Colonic mucosa (tissue), 4 donors: ENCODE measurements around the gene DCAF17. TPM values are rescaled to one million over a fixed set of nuclear protein-coding genes. Genes with fewer than 3 reads are reported as not detected.

ENCODE experiments used
- DNase-seq: peaks from one replicate; pipeline ENCODE4 v3.0.0-alpha.2; 2020
- H3K27ac ChIP-seq: fragments of 200-600 bp; one replicate; pipeline ENCODE4 v1.8.0; 2021
- H3K27me3 ChIP-seq: fragments of 200-600 bp; one replicate; pipeline ENCODE4 v1.8.0; 2021
- H3K36me3 ChIP-seq: fragments of 200-600 bp; one replicate; pipeline ENCODE4 v1.8.0; 2021
- H3K4me1 ChIP-seq: fragments of 200-600 bp; one replicate; pipeline ENCODE4 v1.8.0; 2021; ENCODE audit warnings: mild to moderate bottlenecking
- H3K4me3 ChIP-seq: fragments of 200-600 bp; one replicate; pipeline ENCODE4 v1.8.0; 2021
- H3K9ac ChIP-seq, 2 donors: one replicate each; pipeline ENCODE4 v1.7.0; 2013; ENCODE audit warnings: control low read depth in 2 of 2, low read depth in 2 of 2, low read length in 2 of 2
- H3K9me3 ChIP-seq: fragments of 200-600 bp; one replicate; pipeline ENCODE4 v1.8.0; 2021
- CTCF ChIP-seq: fragments of 200-600 bp; IDR thresholded peaks from one replicate; pipeline ENCODE4 v1.8.0; 2022; ENCODE audit warnings: antibody characterized with exemption, mild to moderate bottlenecking
- intact Hi-C: fragments of 100-400 bp; cut with DNase I; formaldehyde crosslinking; loops from one replicate; pipeline ENCODE4 v1.14.1; 2022
- total RNA-seq, 2 donors: library from RNA; stranded (reverse); fragmentation: NEBNext Ultra II Directional in 1 of 2; extraction: Animal tissue kit (Norgen Biotek cat#: 25700) in 1 of 2; gene quantifications; one replicate each; pipeline ENCODE4 v1.2.1, GENCODE V29; 2021
- donor health status: healthy.
- donor health status: DM: no; HTN: no; CAD: no.
- donor health status: DM: no; HTN: no; CAD: no.

DCAF17 gene
- total RNA-seq, 2 donors from 2014 or later = 9.7 to 10.2 TPM

GRCh38 chr2:171441470-171441869 lies 7.4 kb downstream of the DCAF17 start:
- Histone ChIP-seq H3K4me3 (no peak overlapping the region), H3K9ac (no peak overlapping the region), H3K27me3 (no peaks in the 10 kb centered on the region), H3K4me1 (no peaks in the 10 kb centered on the region), H3K36me3 (peaks cover 9% of the 10 kb centered on the region), H3K27ac (no peak overlapping the region), H3K9me3 (no peaks in the 10 kb centered on the region)
- intact Hi-C loops = no loop called here
- no peak for TF ChIP-seq CTCF
- DNase-seq = no peak

- Histone ChIP-seq H3K9me3 (no peaks in the 10 kb centered on the region), H3K27ac (no peak overlapping the region), H3K9ac (no peak overlapping the region), H3K27me3 (no peaks in the 10 kb centered on the region), H3K4me3 (no peak overlapping the region), H3K4me1 (no peaks in the 10 kb centered on the region), H3K36me3 (no peaks in the 10 kb centered on the region)
- DNase-seq = no peak
- intact Hi-C loops = no loop called here
- TF ChIP-seq CTCF = no peak
Measured at GRCh38 chr2:171447675-171448074, 13.6 kb downstream of the DCAF17 start.

GRCh38 chr2:171451074-171451473 lies 17.0 kb downstream of the DCAF17 start:
- no peaks in the 10 kb centered on the region for H3K9me3 ChIP-seq
- no peak overlapping the region for H3K27ac ChIP-seq
- H3K4me1 ChIP-seq = no peaks in the 10 kb centered on the region
- H3K36me3 ChIP-seq = no peaks in the 10 kb centered on the region
- DNase-seq = no peak
- intact Hi-C loops = no loop called here
- H3K4me3 ChIP-seq = no peak overlapping the region
- no peaks in the 10 kb centered on the region for H3K27me3 ChIP-seq
- no peak overlapping the region for H3K9ac ChIP-seq
- no peak for TF ChIP-seq CTCF

- no peaks in the 10 kb centered on the region for H3K9me3 ChIP-seq
- no peak overlapping the region for H3K4me3 ChIP-seq
- no peak overlapping the region for H3K9ac ChIP-seq
- no peaks in the 10 kb centered on the region for H3K36me3 ChIP-seq
- no peak for DNase-seq
- no peaks in the 10 kb centered on the region for H3K27me3 ChIP-seq
- intact Hi-C loops = no loop called here
- H3K4me1 ChIP-seq = no peaks in the 10 kb centered on the region
- no peak overlapping the region for H3K27ac ChIP-seq
- no peak for TF ChIP-seq CTCF
Measured at GRCh38 chr2:171452773-171453172, 18.7 kb downstream of the DCAF17 start.

- Histone ChIP-seq H3K9me3 (no peaks in the 10 kb centered on the region), H3K27me3 (no peaks in the 10 kb centered on the region), H3K9ac (no peak overlapping the region), H3K4me1 (no peaks in the 10 kb centered on the region), H3K4me3 (no peak overlapping the region), H3K27ac (no peak overlapping the region), H3K36me3 (no peaks in the 10 kb centered on the region)
- no peak for TF ChIP-seq CTCF
- no peak for DNase-seq
- intact Hi-C loops = no loop called here
Measured at GRCh38 chr2:171459498-171459897, 25.5 kb downstream of the DCAF17 start.

- Histone ChIP-seq H3K9ac (no peak overlapping the region), H3K27ac (no peak overlapping the region), H3K9me3 (no peaks in the 10 kb centered on the region), H3K36me3 (no peaks in the 10 kb centered on the region), H3K4me3 (no peak overlapping the region), H3K27me3 (no peaks in the 10 kb centered on the region), H3K4me1 (no peaks in the 10 kb centered on the region)
- intact Hi-C loops = no loop called here
- no peak for TF ChIP-seq CTCF
- no peak for DNase-seq
Measured at GRCh38 chr2:171460537-171460936, 26.5 kb downstream of the DCAF17 start.
